A549 (cell line): ENCODE measurements around the gene C5orf58.

Experiments
- BHLHE40 ChIP-seq: IDR thresholded peaks from 2 replicates; pipeline ENCODE4 v1.6.1; 2012; ENCODE audit warnings: low read depth, low read length, inconsistent platforms
- CEBPB ChIP-seq, 2 experiments: fragments of >200 bp in 1 of 2; sonication (Bioruptor Twin) in 1 of 2; formaldehyde crosslinking in 1 of 2; IDR thresholded peaks; 2 replicates each; pipeline ENCODE4 v1.6.1; 2012 to 2016
- CHD2 ChIP-seq: fragments of 150-350 bp; IDR thresholded peaks from 2 replicates; pipeline ENCODE4 v1.6.1; 2014; ENCODE audit warnings: low read length; ENCODE audit not compliant: partially characterized antibody
- CTCF ChIP-seq: fragments of >200 bp; sonication (Bioruptor Twin); formaldehyde crosslinking; IDR thresholded peaks from 3 replicates; pipeline ENCODE4 v1.5.1; 2016
- EHMT2 ChIP-seq: fragments of 200-600 bp; sonication (generic); IDR thresholded peaks from 2 replicates; pipeline ENCODE4 v1.6.1; 2016; ENCODE audit warnings: antibody characterized with exemption, low read depth, mild to moderate bottlenecking, moderate library complexity
- EP300 ChIP-seq, 2 experiments: fragments of >200 bp; sonication (Bioruptor Twin); formaldehyde crosslinking; IDR thresholded peaks; 2 replicates in 1 of 2; 3 replicates in 1 of 2; pipeline ENCODE4 v1.6.1; 2016 to 2017
- FOSL2 ChIP-seq, 2 experiments: fragments of 450-650 bp in 1 of 2; fragments of >200 bp in 1 of 2; sonication (Bioruptor Twin) in 1 of 2; formaldehyde crosslinking; IDR thresholded peaks; 2 replicates each; pipeline versions ENCODE4 v1.5.0 to v1.6.1; 2016 to 2020; ENCODE audit warnings: mild to moderate bottlenecking in 1 of 2, moderate library complexity in 1 of 2
- JUN ChIP-seq, 2 experiments: fragments of >200 bp; sonication (Bioruptor Twin); formaldehyde crosslinking; IDR thresholded peaks; 2 replicates in 1 of 2; 3 replicates in 1 of 2; pipeline ENCODE4 v1.6.1; 2016 to 2017
- MAFK ChIP-seq: fragments of 450-650 bp; IDR thresholded peaks from 2 replicates; pipeline ENCODE4 v1.6.1; 2014; ENCODE audit not compliant: partially characterized antibody
- NR3C1 ChIP-seq: fragments of >200 bp; sonication (Bioruptor Twin); formaldehyde crosslinking; IDR thresholded peaks from 3 replicates; pipeline ENCODE4 v1.6.1; 2017
- POLR2A ChIP-seq: IDR thresholded peaks from 2 replicates; pipeline ENCODE4 v1.6.1; 2012; ENCODE audit warnings: mild to moderate bottlenecking, low read length
- ZFP36 ChIP-seq: fragments of 450-650 bp; IDR thresholded peaks from 2 replicates; pipeline ENCODE4 v1.6.1; 2014; ENCODE audit warnings: borderline replicate concordance; ENCODE audit not compliant: partially characterized antibody
- ZSCAN20 ChIP-seq: fragments of 250-450 bp; sonication (Bioruptor Pico); IDR thresholded peaks from 2 replicates; pipeline ENCODE4 v1.8.0; 2022; ENCODE audit warnings: mild to moderate bottlenecking, moderate library complexity

DNA sequence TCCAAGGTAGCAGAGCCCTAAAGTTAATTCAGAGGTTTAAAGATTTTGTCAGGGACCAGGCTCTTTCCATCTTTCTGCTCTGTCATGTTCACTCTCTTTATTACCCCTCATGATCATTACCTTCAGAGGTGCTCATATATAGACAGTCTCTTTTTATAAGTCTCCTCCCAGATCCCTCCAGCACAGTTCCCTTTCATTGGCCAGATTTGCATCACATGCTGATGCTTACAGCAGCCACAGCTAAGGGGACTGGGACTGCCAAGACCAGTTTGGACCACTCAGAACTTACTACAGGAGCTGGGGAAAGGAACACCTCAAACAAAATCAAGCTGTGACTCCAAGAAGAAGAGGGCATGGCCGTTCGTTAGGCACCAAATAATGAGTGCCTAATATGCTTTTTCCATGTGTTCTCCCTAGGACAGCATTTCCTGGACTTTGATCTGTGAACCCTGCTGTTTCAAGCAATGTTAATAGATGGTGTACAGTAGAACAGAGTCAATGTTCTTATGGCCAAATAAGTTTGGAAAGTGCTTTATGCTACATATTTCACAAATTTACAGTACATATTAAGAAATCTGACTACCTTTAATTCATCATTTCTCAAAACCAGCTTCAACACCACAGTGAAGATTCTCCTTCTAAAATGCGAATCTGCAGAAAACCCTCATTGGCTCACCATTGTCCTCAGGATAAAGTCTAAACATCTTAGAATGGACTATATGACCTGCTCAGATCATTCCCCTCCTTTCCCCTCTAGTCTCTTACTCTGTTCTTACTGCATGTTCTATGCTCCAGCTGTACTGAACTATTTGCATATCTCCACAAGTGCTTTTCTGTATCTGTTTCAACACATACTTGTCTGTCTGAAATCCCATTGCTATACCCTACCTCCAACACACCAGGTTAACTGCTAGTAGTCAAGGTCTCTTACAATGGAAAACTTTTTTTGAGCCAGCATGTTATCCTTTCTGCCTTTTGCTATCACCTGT lies 3.4 kb downstream of the C5orf58 start:
- TF ChIP-seq FOSL2 (IDR thresholded peaks at IDR 0.05): no peak
- no peak for TF ChIP-seq FOSL2 (CRISPR knock-in tag; IDR thresholded peaks at IDR 0.05)
- no peak for TF ChIP-seq CTCF
- no peak for TF ChIP-seq EP300 (IDR thresholded peaks at IDR 0.05)
- TF ChIP-seq POLR2A: no peak
- TF ChIP-seq CHD2: no peak
- no peak for TF ChIP-seq JUN (IDR thresholded peaks at IDR 0.05)
- no peak for TF ChIP-seq NR3C1
- no peak for TF ChIP-seq ZFP36
- TF ChIP-seq CEBPB (IDR thresholded peaks at IDR 0.05): no peak
- no peak for TF ChIP-seq MAFK
- no peak for TF ChIP-seq ZSCAN20 (CRISPR knock-in tag)
- TF ChIP-seq EHMT2: no peak
- no peak for TF ChIP-seq BHLHE40
